ENCODE measurements around the gene TLR5.

TLR5 gene

GRCh38 chr1:223091896-223092295, 51.2 kb downstream of the TLR5 start:
- Histone ChIP-seq H3K4me1 (ENCODE audit: low read length) (no peaks in the 10 kb centered on the region), H3K27ac (ENCODE audit: low read length) (no peak overlapping the region), H3K9ac (ENCODE audit: low read length) (no peak overlapping the region), H3K4me3 (ENCODE audit: low read length) (no peak overlapping the region), H3K36me3 (replicated peaks; ENCODE audit: low read depth, low read length) (no peaks in the 10 kb centered on the region), H4K20me1 (ENCODE audit: insufficient read depth, low read length) (no peaks in the 10 kb centered on the region), H3K79me2 (ENCODE audit: low read length) (no peaks in the 10 kb centered on the region), H2AFZ (ENCODE audit: low read depth, low read length) (no peak overlapping the region), H3K27me3 (ENCODE audit: low read depth, low read length) (peaks cover 33% of the 10 kb centered on the region), H3K9me3 (ENCODE audit: insufficient read depth, low read length) (no peaks in the 10 kb centered on the region), H3K4me2 (ENCODE audit: low read length) (no peak overlapping the region)
- TF ChIP-seq EZH2phosphoT487 (IDR thresholded peaks at IDR 0.05; ENCODE audit: low read depth) = no peak
- TF ChIP-seq, protein P1, sequence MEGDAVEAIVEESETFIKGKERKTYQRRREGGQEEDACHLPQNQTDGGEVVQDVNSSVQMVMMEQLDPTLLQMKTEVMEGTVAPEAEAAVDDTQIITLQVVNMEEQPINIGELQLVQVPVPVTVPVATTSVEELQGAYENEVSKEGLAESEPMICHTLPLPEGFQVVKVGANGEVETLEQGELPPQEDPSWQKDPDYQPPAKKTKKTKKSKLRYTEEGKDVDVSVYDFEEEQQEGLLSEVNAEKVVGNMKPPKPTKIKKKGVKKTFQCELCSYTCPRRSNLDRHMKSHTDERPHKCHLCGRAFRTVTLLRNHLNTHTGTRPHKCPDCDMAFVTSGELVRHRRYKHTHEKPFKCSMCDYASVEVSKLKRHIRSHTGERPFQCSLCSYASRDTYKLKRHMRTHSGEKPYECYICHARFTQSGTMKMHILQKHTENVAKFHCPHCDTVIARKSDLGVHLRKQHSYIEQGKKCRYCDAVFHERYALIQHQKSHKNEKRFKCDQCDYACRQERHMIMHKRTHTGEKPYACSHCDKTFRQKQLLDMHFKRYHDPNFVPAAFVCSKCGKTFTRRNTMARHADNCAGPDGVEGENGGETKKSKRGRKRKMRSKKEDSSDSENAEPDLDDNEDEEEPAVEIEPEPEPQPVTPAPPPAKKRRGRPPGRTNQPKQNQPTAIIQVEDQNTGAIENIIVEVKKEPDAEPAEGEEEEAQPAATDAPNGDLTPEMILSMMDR (IDR thresholded peaks at IDR 0.05; ENCODE audit: low read depth, low read length) = no peak

DNA sequence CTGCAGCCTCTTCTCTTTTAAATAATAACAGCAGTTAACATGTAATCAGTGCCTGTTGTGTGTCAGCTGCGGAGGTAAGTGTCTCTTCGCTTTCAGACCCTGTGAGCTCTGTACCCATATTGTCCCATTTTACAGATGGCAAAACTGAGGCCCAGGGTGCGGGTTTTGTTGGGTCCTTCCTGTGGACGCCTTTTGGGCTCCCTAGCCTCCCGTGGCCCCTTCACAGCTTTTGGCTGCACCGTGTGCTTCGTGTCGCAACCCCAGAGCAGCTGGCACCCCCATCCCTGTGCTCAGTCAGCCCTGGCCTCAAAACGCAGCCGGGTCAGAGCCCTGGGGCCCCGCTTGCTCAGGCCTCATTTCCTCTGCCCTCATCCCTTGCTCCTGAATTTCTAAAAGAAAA, 53.8 kb downstream of the TLR5 start:
- Histone ChIP-seq H3K9me3 (ENCODE audit: insufficient read depth, low read length) (no peaks in the 10 kb centered on the region), H4K20me1 (ENCODE audit: insufficient read depth, low read length) (no peaks in the 10 kb centered on the region), H3K4me1 (ENCODE audit: low read length) (no peaks in the 10 kb centered on the region), H3K4me2 (ENCODE audit: low read length) (no peak overlapping the region), H3K4me3 (ENCODE audit: low read length) (no peak overlapping the region), H3K27ac (ENCODE audit: low read length) (no peak overlapping the region), H3K9ac (ENCODE audit: low read length) (no peak overlapping the region), H3K27me3 (ENCODE audit: low read depth, low read length) (peaks cover 48% of the 10 kb centered on the region), H3K36me3 (replicated peaks; ENCODE audit: low read depth, low read length) (no peaks in the 10 kb centered on the region), H3K79me2 (ENCODE audit: low read length) (no peaks in the 10 kb centered on the region), H2AFZ (ENCODE audit: low read depth, low read length) (no peak overlapping the region)
- TF ChIP-seq EZH2phosphoT487 (IDR thresholded peaks at IDR 0.05; ENCODE audit: low read depth) = no peak
- TF ChIP-seq, protein P1 (IDR thresholded peaks at IDR 0.05; ENCODE audit: low read depth, low read length) = no peak

DNA sequence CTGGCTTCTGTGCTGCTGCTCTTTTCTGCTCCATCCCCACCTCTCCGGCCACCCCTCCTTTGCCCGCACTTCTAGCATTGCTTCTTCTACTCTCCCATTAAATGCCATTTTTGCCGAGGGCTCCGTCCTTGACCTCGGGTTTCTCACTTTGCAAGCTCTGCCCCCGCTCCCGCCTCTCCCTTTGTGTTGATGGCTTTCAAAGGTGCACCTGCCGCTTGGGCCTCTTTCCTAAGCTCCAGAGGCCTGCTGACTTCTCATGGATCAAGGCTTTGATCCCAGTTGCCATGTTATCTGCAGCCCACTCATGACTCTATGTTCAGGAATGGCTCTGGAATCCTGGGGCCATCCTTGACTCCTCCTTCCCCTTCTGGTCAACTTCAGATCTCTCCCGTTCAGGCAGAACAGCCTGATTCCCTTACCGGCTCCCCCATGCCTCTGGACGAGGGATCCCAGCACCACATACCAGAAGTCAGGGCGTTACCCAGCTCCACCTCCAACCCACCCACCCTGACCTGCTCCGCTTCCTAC, 54.3 kb downstream of the TLR5 start:
- TF ChIP-seq, protein P1 (IDR thresholded peaks at IDR 0.05; ENCODE audit: low read depth, low read length) = no peak
- no peak for TF ChIP-seq EZH2phosphoT487 (IDR thresholded peaks at IDR 0.05; ENCODE audit: low read depth)
- H3K9me3 ChIP-seq (ENCODE audit: insufficient read depth, low read length) = no peaks in the 10 kb centered on the region

GRCh38 chr1:223087291-223088255, 55.5 kb downstream of the TLR5 start:
- Histone ChIP-seq H3K79me2 (ENCODE audit: low read length) (no peaks in the 10 kb centered on the region), H4K20me1 (ENCODE audit: insufficient read depth, low read length) (no peaks in the 10 kb centered on the region), H3K4me3 (ENCODE audit: low read length) (no peak overlapping the region), H2AFZ (ENCODE audit: low read depth, low read length) (no peak overlapping the region), H3K36me3 (replicated peaks; ENCODE audit: low read depth, low read length) (no peaks in the 10 kb centered on the region), H3K4me2 (ENCODE audit: low read length) (no peak overlapping the region), H3K27me3 (ENCODE audit: low read depth, low read length) (peaks cover 40% of the 10 kb centered on the region), H3K9me3 (ENCODE audit: insufficient read depth, low read length) (no peaks in the 10 kb centered on the region), H3K27ac (ENCODE audit: low read length) (no peak overlapping the region), H3K9ac (ENCODE audit: low read length) (no peak overlapping the region), H3K4me1 (ENCODE audit: low read length) (no peaks in the 10 kb centered on the region)
- TF ChIP-seq EZH2phosphoT487 (IDR thresholded peaks at IDR 0.05; ENCODE audit: low read depth) = no peak
- TF ChIP-seq, protein P1 (IDR thresholded peaks at IDR 0.05; ENCODE audit: low read depth, low read length) = no peak

More for the DNA sequence above, 54.3 kb downstream of the TLR5 start:
- H3K4me2 ChIP-seq (ENCODE audit: low read length) = no peak overlapping the region
- H3K9ac ChIP-seq (ENCODE audit: low read length) = no peak overlapping the region
- H2AFZ ChIP-seq (ENCODE audit: low read depth, low read length) = no peak overlapping the region
- no peaks in the 10 kb centered on the region for H3K36me3 ChIP-seq (replicated peaks; ENCODE audit: low read depth, low read length)
- H3K27ac ChIP-seq (ENCODE audit: low read length) = no peak overlapping the region
- no peaks in the 10 kb centered on the region for H3K79me2 ChIP-seq (ENCODE audit: low read length)
- H3K27me3 ChIP-seq (ENCODE audit: low read depth, low read length) = peaks cover 44% of the 10 kb centered on the region
- no peaks in the 10 kb centered on the region for H3K4me1 ChIP-seq (ENCODE audit: low read length)
- H4K20me1 ChIP-seq (ENCODE audit: insufficient read depth, low read length) = no peaks in the 10 kb centered on the region
- H3K4me3 ChIP-seq (ENCODE audit: low read length) = no peak overlapping the region
